ENCODE measurements around the gene DNAJA2.
A peak's percentile ranks its signal among the peaks of the same experiment; 100 is the strongest.

GRCh38 chr16:46908540-46909372 lies 64.7 kb downstream of the DNAJA2 start:
- TF ChIP-seq, protein P1, sequence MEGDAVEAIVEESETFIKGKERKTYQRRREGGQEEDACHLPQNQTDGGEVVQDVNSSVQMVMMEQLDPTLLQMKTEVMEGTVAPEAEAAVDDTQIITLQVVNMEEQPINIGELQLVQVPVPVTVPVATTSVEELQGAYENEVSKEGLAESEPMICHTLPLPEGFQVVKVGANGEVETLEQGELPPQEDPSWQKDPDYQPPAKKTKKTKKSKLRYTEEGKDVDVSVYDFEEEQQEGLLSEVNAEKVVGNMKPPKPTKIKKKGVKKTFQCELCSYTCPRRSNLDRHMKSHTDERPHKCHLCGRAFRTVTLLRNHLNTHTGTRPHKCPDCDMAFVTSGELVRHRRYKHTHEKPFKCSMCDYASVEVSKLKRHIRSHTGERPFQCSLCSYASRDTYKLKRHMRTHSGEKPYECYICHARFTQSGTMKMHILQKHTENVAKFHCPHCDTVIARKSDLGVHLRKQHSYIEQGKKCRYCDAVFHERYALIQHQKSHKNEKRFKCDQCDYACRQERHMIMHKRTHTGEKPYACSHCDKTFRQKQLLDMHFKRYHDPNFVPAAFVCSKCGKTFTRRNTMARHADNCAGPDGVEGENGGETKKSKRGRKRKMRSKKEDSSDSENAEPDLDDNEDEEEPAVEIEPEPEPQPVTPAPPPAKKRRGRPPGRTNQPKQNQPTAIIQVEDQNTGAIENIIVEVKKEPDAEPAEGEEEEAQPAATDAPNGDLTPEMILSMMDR (IDR thresholded peaks at IDR 0.05) = peak; percentile 43 to 60 (median 55)
- TF ChIP-seq POLR2A (IDR thresholded peaks at IDR 0.05) = no peak

Data from ovary (tissue), 3 donors.